Heart left ventricle (tissue), 16 donors: ENCODE results near the gene MAP3K5. TPM values are rescaled to one million over a fixed set of nuclear protein-coding genes. Genes with fewer than 3 reads are reported as not detected.

Experiments used
- ATAC-seq, 4 donors: fragments of 200-7000 bp; cut with Tn5 transposase; one replicate each; pipeline ENCODE4 v1.9.1; 2020 to 2022; ENCODE audit warnings: moderate library complexity in 4 of 4, mild to moderate bottlenecking in 3 of 4, moderate number of reproducible peaks in 1 of 4
- DNase-seq, 5 donors: peaks; one replicate each; pipeline ENCODE4 v3.0.0-alpha.2; 2020
- H3K27ac ChIP-seq, 12 donors: fragments of 200-600 bp; sonication (generic) in 4 of 12; one replicate each; pipeline versions ENCODE4 v1.5.0 to v1.8.0; 2016 to 2022; ENCODE audit warnings: mild to moderate bottlenecking in 2 of 12
- H3K27me3 ChIP-seq, 9 donors: fragments of 200-600 bp; sonication (generic) in 2 of 9; one replicate each; pipeline versions ENCODE4 v1.5.1 to v1.8.0; 2016 to 2022; ENCODE audit warnings: mild to moderate bottlenecking in 3 of 9
- H3K36me3 ChIP-seq, 9 donors: fragments of 200-600 bp; sonication (generic) in 2 of 9; one replicate each; pipeline versions ENCODE4 v1.5.0 to v1.8.0; 2018 to 2022; ENCODE audit warnings: mild to moderate bottlenecking in 2 of 9
- H3K4me1 ChIP-seq, 12 donors: fragments of 200-600 bp; sonication (generic) in 4 of 12; one replicate each; pipeline versions ENCODE4 v1.5.0 to v1.8.0; 2016 to 2022; ENCODE audit warnings: mild to moderate bottlenecking in 3 of 12
- H3K4me3 ChIP-seq, 12 donors: fragments of 200-600 bp; sonication (generic) in 4 of 12; one replicate each; pipeline versions ENCODE4 v1.5.0 to v1.8.0; 2017 to 2022; ENCODE audit warnings: mild to moderate bottlenecking in 9 of 12, moderate library complexity in 4 of 12
- H3K9me3 ChIP-seq, 12 donors: fragments of 200-600 bp; sonication (generic) in 4 of 12; one replicate each; pipeline versions ENCODE4 v1.5.0 to v1.8.0; 2016 to 2022; ENCODE audit warnings: mild to moderate bottlenecking in 1 of 12
- POLR2A ChIP-seq, 2 donors: fragments of 450-650 bp; IDR thresholded peaks; one replicate each; pipeline ENCODE4 v1.6.1; 2017; ENCODE audit warnings: antibody characterized with exemption in 2 of 2, mild to moderate bottlenecking in 2 of 2, moderate library complexity in 2 of 2
- WGBS, 4 donors: extraction: QIAGEN DNeasy Blood & Tissue Kit in 2 of 4; methylation state at CpG; one replicate each; pipeline versions ENCODE4 v1.1.5 to v1.1.7; 2013 to 2018; 5-methylcytosine and 5-hydroxymethylcytosine counted together
- intact Hi-C, 10 donors: fragments of 100-400 bp; cut with DNase I; formaldehyde crosslinking; loops; one replicate each; pipeline versions ENCODE4 v1.11.1 to v1.14.2; 2022
- polyA plus RNA-seq, 2 donors: library from polyadenylated mRNA; stranded (reverse); fragments of 200-250 nt; gene quantifications; one replicate each; pipeline ENCODE4 v1.2.3, GENCODE V29; 2013
- total RNA-seq, 9 donors: library from RNA; depleted of rRNA in 2 of 9; stranded (reverse); fragments of >200 nt in 2 of 9; fragmentation: NEBNext Ultra II Directional in 3 of 9; extraction: Animal tissue kit (Norgen Biotek cat#: 25700) in 3 of 9; gene quantifications; one replicate each; pipeline versions ENCODE4 v1.1.0 to v1.2.4, GENCODE V29; 2016 to 2023
- TF ChIP-seq, protein P1 (sequence below), 12 donors: fragments of 200-600 bp; sonication (generic) in 4 of 12; IDR thresholded peaks; one replicate each; pipeline versions ENCODE4 v1.5.0 to v1.8.0; 2018 to 2022; ENCODE audit warnings: antibody characterized with exemption in 12 of 12, mild to moderate bottlenecking in 5 of 12
- donor health status: ischemic (EF 13 %, LVEDD 7.1; RV severe dilation, severe dysfunction).
- donor health status: healthy with polysubstance abuse.
- donor health status: DM: no; HTN: yes; CAD: no.
- donor health status: DM: no; HTN: no; CAD: no.
- donor health status: ischemic (EF 25% LVEDD 6.9; RV normal size, moderate dysfunction).
- donor health status: ischemic (EF 25% LVEDD 5.7; RV mildly dilated, moderate dysfunction).
- donor health status: healthy.
- donor health status: DM: yes; HTN: yes; CAD: no.
- donor health status: ischemic (EF 35%, LVEDD 5.7; RV mildly dilated, moderate dysfunction).
- donor health status: nonischemic (EF 11% LVEDD 7.7; RV severe dilation, severe dysfunction).
- donor health status: DM: yes; HTN: yes; CAD: no.
- donor health status: PGD.
- donor health status: ischemic (EF 29% LVEDD 5.4; RV normal size, mild dysfunction).
- donor health status: nonischemic (EF 23%, LVEDD 6.1; RV moderate dilation, normal function).

The MAP3K5 gene
- total and polyA plus RNA-seq, 11 donors: 7.1 to 34.1 (median 27.8) TPM

DNA sequence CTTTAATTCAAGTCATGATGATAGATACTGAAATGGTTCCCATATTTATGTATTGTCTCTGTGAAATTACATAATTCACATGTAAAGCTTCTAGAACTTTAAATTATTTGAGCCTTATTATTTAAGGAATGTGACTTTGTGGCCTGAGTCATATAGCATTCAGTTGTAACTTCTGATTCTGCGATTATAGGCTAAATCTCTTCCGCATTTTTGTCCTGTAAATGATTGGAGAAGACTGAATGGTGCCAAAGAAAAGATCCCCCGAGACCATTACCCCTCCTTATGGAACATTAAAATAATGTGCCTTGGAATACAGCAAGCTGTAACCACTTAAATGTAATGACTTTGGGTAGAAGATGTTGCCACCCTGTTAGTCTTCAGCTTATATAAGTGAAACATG is 178.8 kb downstream of the MAP3K5 start:
- H3K27me3 ChIP-seq: no peaks in the 10 kb centered on the region
- H3K4me3 ChIP-seq: no peak overlapping the region
- DNase-seq (no peak), ATAC-seq (no peak)
- intact Hi-C loops: no loop called here
- H3K27ac ChIP-seq: no peak overlapping the region
- H3K4me1 ChIP-seq: peaks cover 0 to 27% (median 0%) of the 10 kb centered on the region in 12 donors
- WGBS, 4 donors: 70 to 93% (median 90%) methylated on average over 3 of the region's 3 CpGs
- H3K9me3 ChIP-seq: no peaks in the 10 kb centered on the region
- H3K36me3 ChIP-seq: peaks cover 0 to 43% (median 20%) of the 10 kb centered on the region in 9 donors
- no peak for TF ChIP-seq POLR2A (IDR thresholded peaks at IDR 0.05)
- TF ChIP-seq, protein P1, sequence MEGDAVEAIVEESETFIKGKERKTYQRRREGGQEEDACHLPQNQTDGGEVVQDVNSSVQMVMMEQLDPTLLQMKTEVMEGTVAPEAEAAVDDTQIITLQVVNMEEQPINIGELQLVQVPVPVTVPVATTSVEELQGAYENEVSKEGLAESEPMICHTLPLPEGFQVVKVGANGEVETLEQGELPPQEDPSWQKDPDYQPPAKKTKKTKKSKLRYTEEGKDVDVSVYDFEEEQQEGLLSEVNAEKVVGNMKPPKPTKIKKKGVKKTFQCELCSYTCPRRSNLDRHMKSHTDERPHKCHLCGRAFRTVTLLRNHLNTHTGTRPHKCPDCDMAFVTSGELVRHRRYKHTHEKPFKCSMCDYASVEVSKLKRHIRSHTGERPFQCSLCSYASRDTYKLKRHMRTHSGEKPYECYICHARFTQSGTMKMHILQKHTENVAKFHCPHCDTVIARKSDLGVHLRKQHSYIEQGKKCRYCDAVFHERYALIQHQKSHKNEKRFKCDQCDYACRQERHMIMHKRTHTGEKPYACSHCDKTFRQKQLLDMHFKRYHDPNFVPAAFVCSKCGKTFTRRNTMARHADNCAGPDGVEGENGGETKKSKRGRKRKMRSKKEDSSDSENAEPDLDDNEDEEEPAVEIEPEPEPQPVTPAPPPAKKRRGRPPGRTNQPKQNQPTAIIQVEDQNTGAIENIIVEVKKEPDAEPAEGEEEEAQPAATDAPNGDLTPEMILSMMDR (IDR thresholded peaks at IDR 0.05): no peak

DNA sequence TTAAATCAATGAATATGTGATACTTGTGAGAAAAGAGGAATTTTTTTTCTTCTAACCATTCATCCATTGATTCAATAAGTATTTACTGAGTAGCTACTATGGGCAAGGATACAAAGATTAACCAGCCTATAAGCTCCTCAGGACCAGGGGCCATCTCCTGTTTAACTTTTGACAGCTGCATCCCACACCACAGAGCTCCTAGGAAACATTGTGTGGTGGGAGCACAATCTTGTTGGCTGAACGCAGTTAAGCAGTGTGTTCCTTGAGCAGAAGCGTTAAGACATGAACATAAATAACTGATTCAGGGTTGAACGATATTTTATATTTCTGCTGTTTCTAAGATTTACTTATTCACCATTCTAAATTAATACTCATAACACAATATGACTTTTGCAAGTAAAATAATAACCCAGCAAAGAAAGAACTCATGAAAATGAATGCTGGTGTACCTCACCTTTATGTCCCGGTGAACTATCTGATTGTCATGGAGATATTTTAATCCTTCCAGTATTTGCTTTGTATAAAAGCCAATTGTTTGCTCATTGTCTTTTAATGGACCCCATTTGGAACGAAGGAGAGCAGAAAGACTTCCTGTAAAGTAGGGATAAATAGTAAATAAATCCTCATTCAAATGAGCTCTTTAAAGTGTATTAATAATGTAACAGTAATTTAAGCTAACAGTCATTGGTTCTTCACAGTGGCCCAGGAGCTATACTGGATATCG is 179.4 kb downstream of the MAP3K5 start:
- peaks cover 0 to 30% (median 0%) of the 10 kb centered on the region in 12 donors for H3K4me1 ChIP-seq
- intact Hi-C loops: no loop called here
- TF ChIP-seq, protein P1 (IDR thresholded peaks at IDR 0.05): no peak
- peaks cover 0 to 37% (median 16%) of the 10 kb centered on the region in 9 donors for H3K36me3 ChIP-seq
- H3K27me3 ChIP-seq: no peaks in the 10 kb centered on the region
- H3K27ac ChIP-seq: no peak overlapping the region
- H3K9me3 ChIP-seq: no peaks in the 10 kb centered on the region
- DNase-seq (no peak), ATAC-seq (no peak)
- H3K4me3 ChIP-seq: no peak overlapping the region
- WGBS, 4 donors: 86 to 89% (median 87%) methylated on average over 6 of the region's 6 CpGs

DNA sequence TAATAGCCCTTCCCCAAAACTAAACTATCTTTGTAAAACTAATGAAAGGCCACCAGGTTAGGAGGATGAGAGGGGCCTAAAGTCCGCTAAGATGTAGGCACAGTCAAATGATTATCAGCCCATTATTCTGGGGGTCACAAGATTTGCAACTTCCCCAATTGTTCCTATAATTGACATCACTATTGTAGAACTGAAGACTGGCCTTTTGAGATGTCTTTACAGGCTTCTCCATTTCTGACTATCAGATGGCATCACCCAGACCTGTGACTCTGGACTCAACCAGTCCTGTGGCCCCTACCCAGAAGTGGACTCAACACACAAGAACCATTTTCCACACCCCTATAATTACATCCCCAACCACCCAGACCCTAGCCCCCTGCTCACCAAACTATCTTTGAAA is 180.5 kb downstream of the MAP3K5 start:
- Histone ChIP-seq H3K27ac (no peak overlapping the region), H3K4me1 (peaks cover 0 to 30% (median 0%) of the 10 kb centered on the region in 12 donors), H3K36me3 (peaks cover 0 to 33% (median 16%) of the 10 kb centered on the region in 9 donors), H3K4me3 (no peak overlapping the region), H3K9me3 (no peaks in the 10 kb centered on the region), H3K27me3 (no peaks in the 10 kb centered on the region)
- intact Hi-C loops: no loop called here
- no peak for ATAC-seq
- TF ChIP-seq POLR2A (IDR thresholded peaks at IDR 0.05): no peak
- TF ChIP-seq, protein P1 (IDR thresholded peaks at IDR 0.05): no peak
- no peak for DNase-seq
- 90 to 98% (median 96%) methylated on average over 1 of the region's 1 CpG for WGBS, 4 donors

DNA sequence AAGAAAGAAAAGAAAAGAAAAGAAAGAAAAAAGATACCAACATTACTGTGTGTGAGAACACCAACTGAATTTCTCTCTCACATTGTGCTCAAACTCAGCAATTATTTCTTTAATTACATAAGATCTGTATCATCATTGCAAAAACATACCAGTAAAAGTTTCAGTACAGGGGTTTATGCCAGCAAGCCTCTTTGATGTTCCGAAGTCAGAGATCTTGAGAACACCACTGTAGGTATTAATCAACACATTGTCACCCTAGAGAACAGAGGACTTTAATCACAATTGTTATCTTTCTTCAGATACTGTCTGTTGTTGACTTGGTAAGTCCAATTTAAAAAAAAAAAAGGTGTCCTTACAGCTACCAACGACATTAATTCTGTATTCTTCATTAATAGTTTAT is 181.1 kb downstream of the MAP3K5 start:
- no peak for TF ChIP-seq POLR2A (IDR thresholded peaks at IDR 0.05)
- TF ChIP-seq, protein P1 (IDR thresholded peaks at IDR 0.05): no peak
- no peak for DNase-seq
- H3K9me3 ChIP-seq: no peaks in the 10 kb centered on the region
- no peaks in the 10 kb centered on the region for H3K27me3 ChIP-seq
- ATAC-seq: no peak
- no peak overlapping the region for H3K4me3 ChIP-seq
- 42 to 47% (median 44%) methylated on average over 2 of the region's 2 CpGs for WGBS, 4 donors
- H3K4me1 ChIP-seq: peaks cover 0 to 30% (median 0%) of the 10 kb centered on the region in 12 donors
- intact Hi-C loops: no loop called here
- H3K36me3 ChIP-seq: peaks cover 0 to 31% (median 16%) of the 10 kb centered on the region in 9 donors
- H3K27ac ChIP-seq: peak overlapping the region in 1 of 12 donors; percentile 33
